Ovary (tissue), 3 donors: ENCODE measurements around the gene MTHFD1L.

Source experiments
- CTCF ChIP-seq, 3 donors: fragments of 450-650 bp in 2 of 3; fragments of 200-600 bp in 1 of 3; IDR thresholded peaks; one replicate each; pipeline versions ENCODE4 v1.5.1 to v1.8.0; 2016 to 2022; ENCODE audit warnings: antibody characterized with exemption in 3 of 3, mild to moderate bottlenecking in 1 of 3
- EP300 ChIP-seq: sonication (generic); formaldehyde crosslinking; IDR thresholded peaks from one replicate; pipeline ENCODE4 v1.6.1; 2017; ENCODE audit warnings: antibody characterized with exemption
- POLR2A ChIP-seq: fragments of 450-650 bp; IDR thresholded peaks from one replicate; pipeline ENCODE4 v1.6.1; 2017; ENCODE audit warnings: antibody characterized with exemption, mild to moderate bottlenecking, moderate library complexity
- donor health status: DM: no; HTN: no; CAD: no.

- TF ChIP-seq EP300 (no peak), CTCF (IDR thresholded peaks at IDR 0.05) (no peak), POLR2A (no peak)
Observed at GRCh38 chr6:151065027-151065815, 199.7 kb downstream of the MTHFD1L start.
